Right ventricle myocardium superior (tissue), 1 donor: Measurements from ENCODE around the gene RPL19. TPM values are rescaled to one million over a fixed set of nuclear protein-coding genes. Genes with fewer than 3 reads are reported as not detected.

ENCODE experiments used
- total RNA-seq: library from RNA; stranded (reverse); fragmentation: NEBNext Ultra II Directional; extraction: Animal tissue kit (Norgen Biotek cat#: 25700); gene quantifications from one replicate; pipeline ENCODE4 v1.2.1, GENCODE V29; 2021
- donor health status: DM: no; HTN: yes; CAD: no; lungs with severe emphysema.

RPL19 gene
- total RNA-seq, 1 donor from 2014 or later, result 934 TPM

Other genes with a start within 250 kb of the RPL19 start
- gene FBXO47, start 232.9 kb upstream of the RPL19 start, total RNA-seq, result not detected
- 14.1 TPM for gene PLXDC1, start 48.6 kb upstream of the RPL19 start, total RNA-seq
- gene ARL5C, start 34.1 kb upstream of the RPL19 start, total RNA-seq, result not detected
- 4.6 TPM for gene CACNB1, start 2.6 kb upstream of the RPL19 start, total RNA-seq
- gene STAC2, start 25.7 kb downstream of the RPL19 start, total RNA-seq, result 1.4 TPM
- gene FBXL20, start 201.3 kb downstream of the RPL19 start, total RNA-seq, result 12.1 TPM